Measurements from ENCODE around the gene RNLS. TPM values are rescaled to one million over a fixed set of nuclear protein-coding genes. Genes with fewer than 3 reads are reported as not detected.

Gene RNLS
- total RNA-seq, 1 donor from 2014 or later, result 24.7 TPM

DNA sequence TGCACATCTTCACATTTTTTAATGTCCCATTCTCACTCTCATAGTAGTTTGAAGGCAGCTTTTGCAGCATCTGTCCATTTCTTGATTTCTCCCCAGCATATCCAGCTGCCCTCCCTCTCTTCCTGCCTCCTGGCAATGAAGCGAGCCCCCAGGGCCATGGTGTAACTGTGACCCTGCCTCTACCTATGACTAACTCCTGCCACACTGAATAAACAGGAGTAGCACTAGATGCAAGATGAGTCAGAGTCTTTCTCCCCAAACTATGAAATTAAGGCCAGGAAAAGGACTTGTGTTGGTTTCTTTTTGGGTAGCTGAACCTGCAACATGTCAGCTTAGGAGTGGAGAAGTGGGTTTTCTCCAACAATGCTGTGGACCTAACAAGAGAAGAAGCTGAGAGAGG lies 329.0 kb downstream of the RNLS start:
- H3K4me3 ChIP-seq (ENCODE audit: low read depth, low read length), result no peak overlapping the region
- no peaks in the 10 kb centered on the region for H3K36me3 ChIP-seq (ENCODE audit: control insufficient read depth, insufficient read depth, low read length)
- no peak for TF ChIP-seq CTCF (IDR thresholded peaks at IDR 0.05; ENCODE audit: insufficient read depth, low read length, poor library complexity, severe bottlenecking)
- no peaks in the 10 kb centered on the region for H3K27me3 ChIP-seq (ENCODE audit: control insufficient read depth, insufficient read depth, low read length)
- DNase-seq (ENCODE audit: low read depth), result peak; percentile 84

DNA sequence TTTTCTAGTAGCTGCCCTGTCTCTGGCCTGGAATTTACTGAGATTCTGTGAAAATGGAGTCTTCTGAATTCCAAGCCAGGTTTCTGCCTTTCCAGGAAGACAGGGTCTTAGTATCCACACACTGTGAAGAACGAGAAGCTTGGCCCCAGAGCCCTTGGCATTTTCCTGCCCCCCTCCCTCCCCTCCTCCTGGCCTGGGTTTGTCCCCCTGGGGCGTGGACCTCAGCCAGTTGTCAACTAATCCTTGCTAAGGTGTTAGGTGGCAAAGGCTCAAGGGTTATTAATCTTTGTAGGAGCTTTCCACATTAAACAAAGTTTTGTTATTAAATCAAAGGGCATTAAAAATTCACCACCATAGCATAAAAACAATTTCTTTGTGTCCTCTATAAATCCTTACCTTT lies 329.5 kb downstream of the RNLS start:
- no peak for TF ChIP-seq CTCF (IDR thresholded peaks at IDR 0.05; ENCODE audit: insufficient read depth, low read length, poor library complexity, severe bottlenecking)
- no peak for DNase-seq (ENCODE audit: low read depth)
- H3K4me3 ChIP-seq (ENCODE audit: low read depth, low read length), result no peak overlapping the region
- no peaks in the 10 kb centered on the region for H3K27me3 ChIP-seq (ENCODE audit: control insufficient read depth, insufficient read depth, low read length)
- H3K36me3 ChIP-seq (ENCODE audit: control insufficient read depth, insufficient read depth, low read length), result no peaks in the 10 kb centered on the region

DNA sequence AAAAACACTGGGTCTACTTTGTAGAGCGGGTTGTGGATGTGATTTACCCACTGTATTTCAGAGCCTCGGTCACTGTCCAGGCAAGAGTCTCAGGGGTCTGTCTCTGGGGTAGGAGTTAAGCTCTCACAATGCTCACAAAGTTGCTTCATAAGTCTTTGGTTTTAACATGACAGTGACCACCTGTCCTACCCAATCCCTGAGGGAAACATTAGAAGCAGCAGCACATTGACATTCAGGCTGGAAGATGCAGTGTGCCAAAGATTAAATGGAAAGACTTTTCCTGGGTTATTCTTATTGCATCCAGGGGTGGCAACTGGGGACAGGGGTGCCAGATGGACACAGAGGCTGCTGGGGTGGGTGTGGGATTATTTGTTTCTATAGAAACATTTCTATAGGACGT lies 330.0 kb downstream of the RNLS start:
- Histone ChIP-seq H3K36me3 (ENCODE audit: control insufficient read depth, insufficient read depth, low read length) (no peaks in the 10 kb centered on the region), H3K4me3 (ENCODE audit: low read depth, low read length) (no peak overlapping the region), H3K27me3 (ENCODE audit: control insufficient read depth, insufficient read depth, low read length) (no peaks in the 10 kb centered on the region)
- no peak for DNase-seq (ENCODE audit: low read depth)
- no peak for TF ChIP-seq CTCF (IDR thresholded peaks at IDR 0.05; ENCODE audit: insufficient read depth, low read length, poor library complexity, severe bottlenecking)

DNA sequence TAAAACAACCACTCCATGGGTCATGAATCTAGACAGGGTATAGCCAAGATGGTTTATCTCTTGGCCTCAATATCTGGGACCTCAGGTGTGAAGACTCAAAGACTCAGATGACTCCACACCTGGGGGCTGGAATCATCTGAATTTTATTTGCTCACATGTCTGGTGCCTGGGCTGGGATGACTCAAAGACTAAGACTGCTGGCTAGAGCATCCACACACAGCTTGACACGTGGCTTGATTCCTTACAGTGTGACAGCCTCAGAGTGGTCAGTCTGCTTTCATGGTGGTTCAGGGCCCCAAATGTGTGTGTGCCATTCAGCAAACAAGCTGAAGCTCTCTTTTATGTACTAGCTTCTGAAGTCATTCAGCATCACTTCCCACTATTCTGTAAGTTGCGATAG lies 333.7 kb downstream of the RNLS start:
- DNase-seq (ENCODE audit: low read depth), result no peak
- H3K36me3 ChIP-seq (ENCODE audit: control insufficient read depth, insufficient read depth, low read length), result no peaks in the 10 kb centered on the region
- no peak overlapping the region for H3K4me3 ChIP-seq (ENCODE audit: low read depth, low read length)
- TF ChIP-seq CTCF (IDR thresholded peaks at IDR 0.05; ENCODE audit: insufficient read depth, low read length, poor library complexity, severe bottlenecking), result no peak
- no peaks in the 10 kb centered on the region for H3K27me3 ChIP-seq (ENCODE audit: control insufficient read depth, insufficient read depth, low read length)

GRCh38 chr10:88246675-88247074 lies 336.4 kb downstream of the RNLS start:
- Histone ChIP-seq H3K4me3 (ENCODE audit: low read depth, low read length) (no peak overlapping the region), H3K27me3 (ENCODE audit: control insufficient read depth, insufficient read depth, low read length) (no peaks in the 10 kb centered on the region), H3K36me3 (ENCODE audit: control insufficient read depth, insufficient read depth, low read length) (no peaks in the 10 kb centered on the region)
- TF ChIP-seq CTCF (IDR thresholded peaks at IDR 0.05; ENCODE audit: insufficient read depth, low read length, poor library complexity, severe bottlenecking), result no peak
- no peak for DNase-seq (ENCODE audit: low read depth)

- H3K27me3 ChIP-seq (ENCODE audit: control insufficient read depth, insufficient read depth, low read length), result no peaks in the 10 kb centered on the region
- DNase-seq (ENCODE audit: low read depth), result peak; percentile 51
- no peak for TF ChIP-seq CTCF (IDR thresholded peaks at IDR 0.05; ENCODE audit: insufficient read depth, low read length, poor library complexity, severe bottlenecking)
- H3K4me3 ChIP-seq (ENCODE audit: low read depth, low read length), result no peak overlapping the region
- no peaks in the 10 kb centered on the region for H3K36me3 ChIP-seq (ENCODE audit: control insufficient read depth, insufficient read depth, low read length)
Observed at GRCh38 chr10:88245974-88246511, 337.1 kb downstream of the RNLS start.
